HCT116 (cell line): ENCODE measurements around the gene PIK3CB. TPM values are rescaled to one million over a fixed set of nuclear protein-coding genes. Genes with fewer than 3 reads are reported as not detected.
A peak's percentile ranks its signal among the peaks of the same experiment; 100 is the strongest.

ENCODE experiments used
- ATAC-seq: fragments of 200-7000 bp; cut with Tn5 transposase; 2 replicates; pipeline ENCODE4 v1.9.1; 2020; ENCODE audit warnings: mild to moderate bottlenecking, moderate library complexity
- BruUV-seq: library from RNA; stranded (reverse); fragments of 400-500 nt; replicated peaks from 2 replicates; lab custom pipeline; 2021; lab: Mats Ljungman, UMichigan
- CTCF ChIA-PET: fragments of 300-600 bp; sonication (Branson Sonifier 250); formaldehyde crosslinking; loops from one replicate; lab custom pipeline; 2021; ENCODE audit warnings: antibody characterized with exemption; lab: Charles Lee
- POLR2A ChIA-PET: fragments of 300-600, 350-600 bp; sonication (Branson Sonifier 250); formaldehyde crosslinking; loops from one replicate; lab custom pipeline; 2021; ENCODE audit warnings: antibody characterized with exemption; lab: Charles Lee
- RAD21 ChIA-PET, 2 experiments: fragments of 300-600 bp; sonication (Branson Sonifier 250); formaldehyde crosslinking; loops; one replicate each; lab custom pipeline; 2023; ENCODE audit warnings: low total read pairs in 2 of 2; ENCODE audit not compliant: uncharacterized antibody in 2 of 2, unreplicated experiment in 2 of 2, low non-redundant PET in 1 of 2; lab: Charles Lee
- DNase-seq: peaks from one replicate; pipeline ENCODE4 v3.0.0-alpha.2; 2010; ENCODE audit warnings: low read depth, low spot score
- H2AFZ ChIP-seq: fragments of 200-600 bp; shearing (Covaris generic), sonication (generic); 2 replicates; pipeline ENCODE4 v1.6.1; 2017; ENCODE audit warnings: low read depth, mixed run types, mixed read lengths, antibody characterized with exemption, low read length; ENCODE audit not compliant: poor library complexity, severe bottlenecking
- H3K27ac ChIP-seq: 2 replicates; pipeline ENCODE4 v1.5.1; 2012; ENCODE audit warnings: low read depth, low read length
- H3K27me3 ChIP-seq: fragments of 200-600 bp; sonication (generic); 2 replicates; pipeline ENCODE4 v1.6.1; 2016; ENCODE audit warnings: mixed run types, low read length, mixed read lengths; ENCODE audit not compliant: insufficient read depth
- H3K36me3 ChIP-seq, 2 experiments: fragments of 200-500 bp in 1 of 2; fragments of 200-600 bp in 1 of 2; sonication (Bioruptor generic) in 1 of 2; sonication (generic) in 1 of 2; 2 replicates each; pipeline versions ENCODE4 v1.5.1 to v1.6.1; 2014 to 2016; ENCODE audit warnings: low read length in 2 of 2, inconsistent platforms in 1 of 2, mixed read lengths in 1 of 2, mixed run types in 1 of 2; ENCODE audit not compliant: insufficient read depth in 2 of 2, control insufficient read depth in 1 of 2
- H3K4me1 ChIP-seq, 2 experiments: fragments of 200-600 bp in 1 of 2; sonication (generic) in 1 of 2; 2 replicates each; pipeline versions ENCODE4 v1.5.1 to v1.6.1; 2012 to 2017; ENCODE audit warnings: low read length in 2 of 2, inconsistent platforms in 1 of 2, mild to moderate bottlenecking in 1 of 2, mixed read lengths in 1 of 2, mixed run types in 1 of 2, moderate library complexity in 1 of 2; ENCODE audit not compliant: insufficient read depth in 2 of 2, control insufficient read depth in 1 of 2
- H3K4me2 ChIP-seq: fragments of 200-600 bp; sonication (generic); 2 replicates; pipeline ENCODE4 v1.6.1; 2017; ENCODE audit warnings: mixed run types, low read length, mixed read lengths
- H3K4me3 ChIP-seq, 2 experiments: fragments of 200-600 bp in 1 of 2; sonication (generic) in 1 of 2; replicated peaks in 1 of 2; 2 replicates each; pipeline ENCODE4 v1.5.1; 2011 to 2016; ENCODE audit warnings: low read length in 2 of 2, control low read depth in 1 of 2, low read depth in 1 of 2, mild to moderate bottlenecking in 1 of 2, mixed read lengths in 1 of 2, mixed run types in 1 of 2
- H3K79me2 ChIP-seq: fragments of 200-600 bp; sonication (generic); 2 replicates; pipeline ENCODE4 v1.6.1; 2017; ENCODE audit warnings: mild to moderate bottlenecking, mixed run types, low read length, moderate library complexity, mixed read lengths; ENCODE audit not compliant: insufficient read depth
- H3K9ac ChIP-seq: fragments of 200-600 bp; sonication (generic); 2 replicates; pipeline ENCODE4 v1.6.1; 2016; ENCODE audit warnings: low read length, mixed read lengths
- H3K9me2 ChIP-seq: fragments of 200-600 bp; sonication (generic), shearing (Covaris generic); 2 replicates; pipeline ENCODE4 v1.6.1; 2017; ENCODE audit warnings: mixed run types, mild to moderate bottlenecking, moderate library complexity; ENCODE audit not compliant: insufficient read depth
- H3K9me3 ChIP-seq, 2 experiments: fragments of 200-500 bp in 1 of 2; fragments of 200-600 bp in 1 of 2; sonication (Bioruptor generic) in 1 of 2; sonication (generic) in 1 of 2; 2 replicates each; pipeline ENCODE4 v1.6.1; 2014 to 2017; ENCODE audit warnings: low read length in 2 of 2, mixed read lengths in 2 of 2, inconsistent platforms in 1 of 2, low read depth in 1 of 2, mild to moderate bottlenecking in 1 of 2, mixed run types in 1 of 2, moderate library complexity in 1 of 2; ENCODE audit not compliant: control insufficient read depth in 1 of 2, insufficient read depth in 1 of 2
- H4K20me1 ChIP-seq: fragments of 200-600 bp; sonication (generic), shearing (Covaris generic); 2 replicates; pipeline ENCODE4 v1.6.1; 2017; ENCODE audit warnings: mixed run types, mild to moderate bottlenecking, moderate library complexity; ENCODE audit not compliant: insufficient read depth
- CBX3 ChIP-seq: IDR thresholded peaks from 2 replicates; pipeline ENCODE4 v1.6.1; 2012; ENCODE audit warnings: low read depth
- FOSL1 ChIP-seq: IDR thresholded peaks from 2 replicates; pipeline ENCODE4 v1.6.1; 2012; ENCODE audit warnings: low read depth
- JUND ChIP-seq: IDR thresholded peaks from 2 replicates; pipeline ENCODE4 v1.6.1; 2012
- POLR2A ChIP-seq: IDR thresholded peaks from 2 replicates; pipeline ENCODE4 v1.7.0; 2011; ENCODE audit warnings: borderline replicate concordance; ENCODE audit not compliant: insufficient read depth, insufficient read length; ENCODE audit errors: extremely low read depth
- ZFX ChIP-seq: fragments of 450-650 bp; IDR thresholded peaks from 2 replicates; pipeline ENCODE4 v1.6.1; 2017
- intact Hi-C: fragments of 100-400 bp; cut with micrococcal nuclease; formaldehyde crosslinking; loops from 2 replicates; pipeline ENCODE4 v1.10.0; 2022
- total RNA-seq: library from RNA; stranded (reverse); gene quantifications from one replicate; pipeline ENCODE4 v1.2.1, GENCODE V29; 2021; ENCODE audit not compliant: unreplicated experiment
- TF ChIP-seq, protein P1 (sequence below): IDR thresholded peaks from 2 replicates; pipeline ENCODE4 v1.6.1; 2012
- TF ChIP-seq, protein P2 (sequence below): IDR thresholded peaks from 2 replicates; pipeline ENCODE4 v1.6.1; 2012; ENCODE audit warnings: low read depth

Gene PIK3CB
- total RNA-seq, 1 experiment from 2014 or later, result 44.3 TPM

GRCh38 chr3:138850151-138850550, 15.4 kb upstream of the PIK3CB start:
- RAD21 ChIA-PET, result no interaction called here
- DNase-seq (no peak), ATAC-seq (no peak)
- Histone ChIP-seq H3K4me3 (no peak overlapping the region), H3K4me2 (no peak overlapping the region), H2AFZ (no peak overlapping the region), H3K27ac (no peak overlapping the region), H3K79me2 (no peaks in the 10 kb centered on the region), H3K27me3 (no peaks in the 10 kb centered on the region), H3K9ac (no peak overlapping the region), H3K4me1 (no peaks in the 10 kb centered on the region), H3K9me3 (no peaks in the 10 kb centered on the region), H3K36me3 (no peaks in the 10 kb centered on the region), H3K9me2 (no peaks in the 10 kb centered on the region), H4K20me1 (no peaks in the 10 kb centered on the region)
- TF ChIP-seq, protein P1, sequence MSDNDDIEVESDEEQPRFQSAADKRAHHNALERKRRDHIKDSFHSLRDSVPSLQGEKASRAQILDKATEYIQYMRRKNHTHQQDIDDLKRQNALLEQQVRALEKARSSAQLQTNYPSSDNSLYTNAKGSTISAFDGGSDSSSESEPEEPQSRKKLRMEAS, result no peak
- TF ChIP-seq POLR2A (no peak), JUND (no peak), CBX3 (no peak), ZFX (no peak), FOSL1 (no peak)
- TF ChIP-seq, protein P2, sequence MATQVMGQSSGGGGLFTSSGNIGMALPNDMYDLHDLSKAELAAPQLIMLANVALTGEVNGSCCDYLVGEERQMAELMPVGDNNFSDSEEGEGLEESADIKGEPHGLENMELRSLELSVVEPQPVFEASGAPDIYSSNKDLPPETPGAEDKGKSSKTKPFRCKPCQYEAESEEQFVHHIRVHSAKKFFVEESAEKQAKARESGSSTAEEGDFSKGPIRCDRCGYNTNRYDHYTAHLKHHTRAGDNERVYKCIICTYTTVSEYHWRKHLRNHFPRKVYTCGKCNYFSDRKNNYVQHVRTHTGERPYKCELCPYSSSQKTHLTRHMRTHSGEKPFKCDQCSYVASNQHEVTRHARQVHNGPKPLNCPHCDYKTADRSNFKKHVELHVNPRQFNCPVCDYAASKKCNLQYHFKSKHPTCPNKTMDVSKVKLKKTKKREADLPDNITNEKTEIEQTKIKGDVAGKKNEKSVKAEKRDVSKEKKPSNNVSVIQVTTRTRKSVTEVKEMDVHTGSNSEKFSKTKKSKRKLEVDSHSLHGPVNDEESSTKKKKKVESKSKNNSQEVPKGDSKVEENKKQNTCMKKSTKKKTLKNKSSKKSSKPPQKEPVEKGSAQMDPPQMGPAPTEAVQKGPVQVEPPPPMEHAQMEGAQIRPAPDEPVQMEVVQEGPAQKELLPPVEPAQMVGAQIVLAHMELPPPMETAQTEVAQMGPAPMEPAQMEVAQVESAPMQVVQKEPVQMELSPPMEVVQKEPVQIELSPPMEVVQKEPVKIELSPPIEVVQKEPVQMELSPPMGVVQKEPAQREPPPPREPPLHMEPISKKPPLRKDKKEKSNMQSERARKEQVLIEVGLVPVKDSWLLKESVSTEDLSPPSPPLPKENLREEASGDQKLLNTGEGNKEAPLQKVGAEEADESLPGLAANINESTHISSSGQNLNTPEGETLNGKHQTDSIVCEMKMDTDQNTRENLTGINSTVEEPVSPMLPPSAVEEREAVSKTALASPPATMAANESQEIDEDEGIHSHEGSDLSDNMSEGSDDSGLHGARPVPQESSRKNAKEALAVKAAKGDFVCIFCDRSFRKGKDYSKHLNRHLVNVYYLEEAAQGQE, result peak; percentile 18; the same call in 1 of the 2 replicates
- CTCF ChIA-PET, result no interaction called here
- intact Hi-C loops, result no loop called here
- POLR2A ChIA-PET, result no interaction called here
- BruUV-seq, result no TSS peak
